ENCODE data around the gene NT5E.
"Not testable (repeated sequence)": the region's sequence is repeated elsewhere in the genome, so short reads cannot be mapped to it uniquely, and the experiment has no call there.

NT5E gene

GRCh38 chr6:85449818-85450759, at the start of gene NT5E:
NT5E (plus strand) TSS chr6:85450083; CDS start chr6:85450140, 57 bp downstream.
- no peak for TF ChIP-seq ZFX (IDR thresholded peaks at IDR 0.05)
- TF ChIP-seq CTCF (conservative IDR thresholded peaks at IDR 0.05): no peak
- H3K27ac ChIP-seq: no peak within 1 kb of the TSS

GRCh38 chr6:85400331-85400730, 49.6 kb upstream of the NT5E start:
- H3K27ac ChIP-seq: no peak overlapping the region
- no peak for TF ChIP-seq CTCF (conservative IDR thresholded peaks at IDR 0.05)
- TF ChIP-seq ZFX (IDR thresholded peaks at IDR 0.05): no peak

- H3K27ac ChIP-seq: no peak overlapping the region
- TF ChIP-seq CTCF (conservative IDR thresholded peaks at IDR 0.05): no peak
These were observed 48.5 kb upstream of the NT5E start for GRCh38 chr6:85401186-85402021.

GRCh38 chr6:85402071-85402470, 47.8 kb upstream of the NT5E start:
- no peak overlapping the region for H3K27ac ChIP-seq
- TF ChIP-seq ZFX (IDR thresholded peaks at IDR 0.05) (no peak), CTCF (conservative IDR thresholded peaks at IDR 0.05) (no peak)

- TF ChIP-seq ZFX (IDR thresholded peaks at IDR 0.05) (no peak), CTCF (conservative IDR thresholded peaks at IDR 0.05) (no peak)
- no peak overlapping the region for H3K27ac ChIP-seq
These were observed 47.0 kb upstream of the NT5E start for GRCh38 chr6:85402922-85403321.

GRCh38 chr6:85403331-85404015, 46.4 kb upstream of the NT5E start:
- TF ChIP-seq CTCF (conservative IDR thresholded peaks at IDR 0.05) (no peak), ZFX (IDR thresholded peaks at IDR 0.05) (no peak)
- H3K27ac ChIP-seq: no peak overlapping the region

- H3K27ac ChIP-seq: not testable (repeated sequence)
These were observed 45.8 kb upstream of the NT5E start for GRCh38 chr6:85404016-85404563.

All from C4-2B (cell line).